Left ventricle myocardium superior (tissue), 1 donor: ENCODE measurements around the gene KIF25. TPM values are rescaled to one million over a fixed set of nuclear protein-coding genes. Genes with fewer than 3 reads are reported as not detected.
"Not testable (repeated sequence)": the region's sequence is repeated elsewhere in the genome, so short reads cannot be mapped to it uniquely, and the experiment has no call there.

ENCODE experiments used
- ATAC-seq: fragments of 200-7000 bp; cut with Tn5 transposase; one replicate; pipeline ENCODE4 v1.9.1; 2020; ENCODE audit warnings: mild to moderate bottlenecking, moderate library complexity
- DNase-seq: peaks from one replicate; pipeline ENCODE4 v3.0.0-alpha.2; 2020
- intact Hi-C: fragments of 100-400 bp; cut with micrococcal nuclease; formaldehyde crosslinking; loops from one replicate; pipeline ENCODE4 v1.11.0; 2022
- total RNA-seq: library from RNA; stranded (reverse); fragmentation: NEBNext Ultra II Directional; extraction: Animal tissue kit (Norgen Biotek cat#: 25700); gene quantifications from one replicate; pipeline ENCODE4 v1.2.1, GENCODE V29; 2021
- donor health status: DM: no; HTN: yes; CAD: no; lungs with severe emphysema.

KIF25 gene
- total RNA-seq, 1 donor from 2014 or later, result not detected

DNA sequence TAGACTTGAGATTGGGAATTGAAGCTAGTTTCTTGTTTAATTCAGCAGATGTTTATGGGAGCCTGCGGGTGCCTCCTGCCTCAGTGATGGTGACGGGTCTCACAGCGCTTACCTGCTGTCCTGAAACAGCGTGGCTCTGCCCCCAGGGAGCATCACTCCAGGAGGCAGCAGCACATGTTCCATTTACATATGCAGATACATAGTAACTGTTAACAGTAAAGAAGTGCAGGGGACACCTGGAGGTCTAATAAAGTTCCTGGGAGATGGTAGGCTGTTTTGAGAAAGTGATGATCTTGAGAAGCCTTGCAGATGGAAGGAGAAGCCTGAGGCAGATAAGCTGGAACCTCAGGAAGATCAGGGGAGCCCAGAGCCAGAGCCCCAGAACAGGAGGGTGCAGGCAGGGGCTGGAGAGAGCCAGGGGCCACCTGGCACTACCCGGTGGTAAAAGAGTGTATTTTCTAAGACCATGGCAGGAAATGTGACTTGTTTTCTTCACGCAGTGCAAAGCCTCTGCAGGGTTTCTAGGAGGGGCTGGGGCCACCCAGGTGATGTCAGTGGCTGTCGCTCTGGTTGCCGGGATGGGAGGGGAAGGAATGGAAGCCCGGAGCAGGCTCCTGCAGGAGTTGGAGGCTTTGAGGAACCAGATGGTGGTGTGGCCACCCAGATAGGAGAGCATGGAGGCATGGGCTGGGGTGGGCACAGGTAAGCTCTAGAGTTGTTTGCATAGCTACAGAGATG, 24.2 kb upstream of the KIF25 start:
- intact Hi-C loops, result no loop called here
- DNase-seq (no peak), ATAC-seq (no peak)

DNA sequence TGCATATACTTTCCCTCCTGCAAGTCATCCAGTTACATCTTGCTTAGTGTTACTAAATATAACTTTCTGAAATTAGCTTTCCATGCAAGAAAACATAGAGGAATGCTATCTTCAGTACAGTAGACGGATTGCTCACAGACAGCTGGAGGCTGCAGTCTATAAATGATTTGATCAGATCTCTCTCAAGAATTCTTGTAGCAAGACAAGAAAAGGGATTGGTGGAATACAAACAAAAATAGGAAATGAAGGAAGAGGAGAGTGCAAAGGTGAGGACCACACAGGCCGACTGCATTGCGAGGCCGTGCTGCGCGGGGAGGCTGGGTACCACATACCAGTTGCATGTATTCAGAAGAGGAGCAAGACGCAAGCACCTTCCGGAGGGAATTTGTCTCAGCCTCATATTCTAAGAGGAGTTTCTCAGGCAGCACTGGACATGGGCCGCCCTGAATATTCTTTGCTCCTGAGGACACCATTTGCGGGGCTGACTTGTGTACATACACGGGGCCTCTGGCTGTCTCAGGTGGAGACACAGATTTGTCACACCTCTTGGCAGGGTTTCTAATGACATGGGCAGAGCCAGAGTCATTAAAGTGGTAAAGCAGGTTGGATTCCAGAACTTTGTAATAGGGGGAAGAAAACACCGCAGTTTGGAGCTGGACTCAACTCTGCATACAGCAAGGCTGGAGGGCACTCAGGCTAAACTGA, 22.7 kb upstream of the KIF25 start:
- ATAC-seq, result peak; percentile 19
- intact Hi-C loops, result no loop called here
- DNase-seq, result no peak

DNA sequence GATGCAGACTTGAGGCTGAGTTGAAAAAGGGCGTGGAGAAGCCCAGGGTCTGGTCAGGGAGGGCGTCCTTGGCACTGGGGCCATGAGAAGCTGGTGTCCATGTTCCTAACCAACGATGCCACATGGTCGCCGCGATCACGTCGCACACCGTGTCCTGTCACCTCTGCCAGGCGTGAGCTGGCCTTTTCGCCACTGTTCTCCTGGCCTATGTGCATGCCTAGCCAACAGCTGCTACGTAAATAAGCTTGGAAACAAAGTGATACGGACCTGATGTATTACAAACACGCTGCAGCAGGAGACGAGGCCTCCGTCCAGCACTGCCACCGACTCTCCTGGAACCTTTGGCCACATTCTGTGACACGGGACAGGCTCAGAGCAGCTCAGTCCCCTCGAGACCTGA, 22.0 kb upstream of the KIF25 start:
- intact Hi-C loops, result no loop called here
- ATAC-seq, result no peak
- DNase-seq, result no peak

DNA sequence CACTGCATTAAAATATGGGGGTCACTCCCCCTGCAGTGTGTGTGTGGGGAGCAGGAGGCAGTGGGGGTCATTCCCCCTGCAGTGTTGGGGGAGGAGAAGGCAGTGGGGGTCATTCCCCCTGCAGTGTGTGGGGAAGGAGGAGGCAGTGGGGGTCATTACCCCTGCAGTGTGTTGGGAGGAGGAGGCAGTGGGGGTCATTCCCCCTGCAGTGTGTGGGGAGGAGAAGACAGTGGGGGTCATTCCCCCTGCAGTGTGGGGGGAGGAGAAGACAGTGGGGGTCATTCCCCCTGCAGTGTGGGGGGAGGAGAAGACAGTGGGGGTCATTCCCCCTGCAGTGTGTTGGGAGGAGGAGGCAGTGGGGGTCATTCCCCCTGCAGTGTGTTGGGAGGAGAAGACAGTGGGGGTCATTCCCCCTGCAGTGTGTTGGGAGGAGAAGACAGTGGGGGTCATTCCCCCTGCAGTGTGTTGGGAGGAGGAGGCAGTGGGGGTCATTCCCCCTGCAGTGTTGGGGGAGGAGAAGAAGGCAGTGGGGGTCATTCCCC, 21.3 kb upstream of the KIF25 start:
- intact Hi-C loops, DNase-seq, ATAC-seq: not testable (repeated sequence)

DNA sequence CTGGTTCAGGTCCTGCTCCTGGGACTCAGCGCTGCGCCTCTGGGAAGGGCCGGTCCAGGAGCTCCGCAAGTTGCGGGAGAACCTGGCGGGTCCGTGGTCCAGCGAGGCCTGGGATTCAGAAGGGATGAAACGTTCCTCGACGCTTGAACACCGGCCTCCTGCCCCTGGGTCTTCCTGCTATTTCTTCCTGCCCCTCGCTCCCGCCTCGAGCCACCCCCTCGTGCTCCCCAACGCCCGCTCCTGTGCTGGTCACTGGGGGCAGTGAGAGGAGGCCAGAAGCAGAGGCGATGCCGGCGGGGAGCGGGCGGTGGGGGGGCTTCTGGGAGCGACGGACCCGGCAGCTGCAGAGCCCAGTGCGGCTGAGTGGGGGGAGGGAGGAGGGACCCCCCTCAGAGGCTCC, 20.8 kb upstream of the KIF25 start:
- DNase-seq (no peak), ATAC-seq (no peak)
- intact Hi-C loops, result no loop called here

DNA sequence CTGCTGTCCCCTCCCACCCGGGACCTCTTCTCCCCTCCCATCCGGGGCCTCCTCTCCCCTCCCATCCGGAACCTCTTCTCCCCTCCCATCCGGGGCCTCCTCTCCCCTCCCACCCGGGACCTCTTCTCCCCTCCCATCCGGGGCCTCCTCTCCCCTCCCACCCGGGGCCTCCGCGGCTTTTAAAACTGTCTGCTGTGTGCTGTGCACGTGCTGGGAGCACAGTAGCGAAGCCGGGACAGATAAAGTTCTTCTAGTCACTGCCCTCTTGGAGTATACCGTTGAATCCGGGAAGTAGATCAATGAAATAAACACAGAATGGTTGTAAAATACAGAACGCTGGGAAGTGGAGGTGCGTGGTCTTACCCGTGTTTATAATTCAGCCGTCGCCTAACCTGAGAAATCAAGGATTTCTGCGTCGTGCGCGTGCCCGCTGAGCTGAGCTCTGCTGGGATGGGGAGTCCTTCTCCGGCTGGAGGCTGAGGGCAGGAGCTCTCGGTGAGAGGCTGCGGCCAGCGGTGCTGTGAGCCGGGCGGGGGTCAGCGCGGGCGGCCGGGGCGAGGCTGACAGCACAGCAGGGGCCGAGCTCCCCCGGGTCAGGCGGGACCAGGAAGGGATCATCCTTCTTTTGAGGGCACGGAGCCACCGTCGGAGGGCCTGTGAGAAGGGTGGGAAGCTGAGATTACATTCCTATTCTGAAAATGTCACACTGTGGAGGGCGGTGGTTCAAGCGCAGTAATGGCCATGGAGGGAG, 19.6 kb upstream of the KIF25 start:
- ATAC-seq (no peak), DNase-seq (no peak)
- intact Hi-C loops, result no loop called here

DNA sequence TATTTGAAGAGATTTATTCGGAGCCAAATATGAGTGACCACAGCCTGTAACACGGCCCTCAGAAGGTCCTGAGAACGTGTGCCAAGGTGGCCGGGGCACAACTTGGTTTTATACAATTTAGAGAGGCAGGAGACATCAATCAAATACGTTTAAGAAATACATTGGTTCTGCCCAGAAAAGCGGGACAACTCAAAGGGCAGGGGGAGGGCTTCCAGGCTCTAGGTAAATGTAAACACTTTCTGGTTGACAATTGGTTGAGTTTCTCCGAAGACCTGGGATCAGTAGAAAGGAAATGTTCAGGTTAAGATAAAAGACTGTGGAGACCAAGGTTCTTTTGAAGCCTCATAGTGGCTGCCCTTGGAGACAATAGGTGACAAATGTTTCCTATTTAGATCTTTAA, 18.9 kb upstream of the KIF25 start:
- no peak for ATAC-seq
- DNase-seq, result no peak
- intact Hi-C loops, result no loop called here

DNA sequence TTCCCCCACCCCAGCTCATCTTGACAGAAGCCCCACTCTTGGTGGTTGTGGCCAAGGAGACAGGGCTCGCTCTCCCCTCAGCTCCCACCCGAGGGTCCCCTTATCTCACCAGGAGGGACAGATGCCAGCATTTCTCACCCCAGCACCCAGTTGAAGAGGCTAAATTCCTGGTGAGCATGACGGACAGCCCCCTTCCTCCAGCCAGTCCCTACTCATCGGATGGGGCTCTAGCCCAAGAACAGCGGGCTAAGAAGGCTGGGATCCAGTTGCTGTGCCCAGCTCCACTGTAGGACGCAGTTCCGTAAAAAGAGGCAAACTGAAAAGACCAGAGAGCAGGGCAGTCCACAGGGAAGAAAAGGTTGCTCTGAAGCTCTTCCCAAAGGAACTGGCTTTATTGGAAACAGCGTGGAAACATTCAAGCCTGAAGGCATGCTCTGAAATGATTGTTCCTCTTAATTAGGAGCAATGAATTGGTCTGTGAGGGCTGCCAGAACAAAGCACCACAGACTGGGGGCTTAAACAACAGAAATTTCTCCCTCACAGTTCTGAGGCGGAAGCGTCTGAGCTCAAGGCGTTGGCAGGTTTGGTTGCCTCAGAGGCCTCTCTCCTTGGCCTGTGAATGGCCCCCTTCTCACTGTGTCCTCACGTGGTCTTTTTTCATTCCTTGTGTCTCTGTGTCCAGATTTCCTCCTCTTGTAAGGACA, 17.9 kb upstream of the KIF25 start:
- ATAC-seq (no peak), DNase-seq (no peak)
- intact Hi-C loops, result no loop called here

DNA sequence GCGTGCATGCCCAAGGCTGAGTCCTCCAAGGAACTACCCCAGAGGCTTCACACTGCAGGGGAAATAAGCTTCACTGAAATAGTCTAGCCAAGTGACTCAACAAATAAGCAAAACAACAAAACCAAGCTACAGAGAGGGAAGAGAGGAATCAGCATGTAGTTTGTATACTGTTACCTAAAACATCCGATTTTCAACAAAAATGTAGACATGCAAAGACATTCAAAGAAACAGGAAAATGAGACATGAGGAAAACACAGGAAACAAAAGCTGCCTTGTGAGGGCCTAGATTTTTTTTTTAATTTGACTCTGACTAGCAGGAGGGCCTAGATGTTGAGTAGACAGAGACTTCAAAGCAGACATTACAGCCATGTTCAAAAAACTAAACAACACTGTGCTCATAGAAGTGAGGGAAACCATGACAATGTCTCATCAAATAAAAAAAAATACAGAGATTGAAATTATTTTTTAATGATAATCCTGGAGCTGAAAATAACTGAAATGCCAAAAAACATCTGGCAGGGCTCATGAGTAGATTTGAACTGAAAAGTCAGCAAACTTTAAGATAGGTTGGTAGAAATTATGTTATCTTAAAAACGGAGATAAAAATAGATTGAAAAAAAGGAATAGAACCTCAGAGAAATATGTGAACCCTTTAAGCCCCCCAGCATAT, 16.4 kb upstream of the KIF25 start:
- DNase-seq (no peak), ATAC-seq (no peak)
- intact Hi-C loops, result no loop called here

DNA sequence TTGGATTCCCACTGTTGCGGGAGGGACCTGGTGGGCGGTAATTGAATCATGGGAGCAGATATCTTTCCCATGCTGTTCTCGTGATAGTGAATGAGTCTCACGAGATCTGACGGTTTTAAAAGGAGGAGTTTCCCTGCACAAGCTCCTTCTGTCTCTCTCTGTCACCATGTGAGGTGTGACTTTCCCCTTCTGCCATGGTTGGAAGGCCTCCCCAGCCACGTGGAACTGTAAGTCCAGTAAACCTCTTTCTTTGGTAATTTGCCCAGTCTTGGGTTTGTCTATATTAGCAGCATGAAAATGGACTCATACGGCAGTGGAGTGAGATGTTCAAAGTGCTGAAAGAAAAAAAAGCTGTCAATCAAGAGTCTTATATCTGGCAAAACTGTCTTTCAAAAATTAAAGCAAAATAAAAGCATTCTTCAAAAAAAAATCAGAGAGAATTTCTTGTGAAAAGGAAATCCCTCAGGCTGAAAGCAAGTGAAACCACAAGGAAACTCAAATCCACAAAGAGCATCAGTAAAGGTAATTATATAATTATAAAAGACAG, 15.5 kb upstream of the KIF25 start:
- intact Hi-C loops, result no loop called here
- no peak for DNase-seq
- ATAC-seq, result no peak

DNA sequence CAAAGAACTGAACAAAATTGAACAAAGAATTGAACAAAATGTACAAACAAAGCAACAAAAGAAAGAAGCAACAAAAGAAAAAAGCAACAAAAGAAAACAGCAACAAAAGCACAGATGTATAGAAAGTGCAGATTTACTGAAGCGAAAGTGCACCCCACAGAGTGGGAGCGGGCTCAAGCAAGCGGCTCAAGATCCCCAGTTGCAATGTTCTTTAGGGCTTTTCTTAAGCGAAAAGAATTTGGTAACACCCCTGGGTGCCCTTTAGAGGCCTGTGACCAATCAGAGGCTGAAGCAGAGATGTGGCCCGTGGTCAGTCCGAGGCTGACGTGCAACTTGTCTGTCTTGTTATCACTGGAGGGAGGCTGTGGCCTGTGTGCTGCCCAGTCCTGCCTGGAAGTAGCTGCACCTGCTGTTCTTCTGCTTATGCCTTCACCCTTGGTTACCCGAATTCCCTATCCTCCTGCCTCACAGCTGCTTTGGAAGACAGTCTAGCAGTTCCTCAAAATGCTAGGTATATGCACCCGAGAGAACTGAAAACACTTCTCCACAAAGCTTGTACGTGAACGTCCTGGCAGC, 13.2 kb upstream of the KIF25 start:
- DNase-seq (no peak), ATAC-seq (no peak)
- intact Hi-C loops, result no loop called here

DNA sequence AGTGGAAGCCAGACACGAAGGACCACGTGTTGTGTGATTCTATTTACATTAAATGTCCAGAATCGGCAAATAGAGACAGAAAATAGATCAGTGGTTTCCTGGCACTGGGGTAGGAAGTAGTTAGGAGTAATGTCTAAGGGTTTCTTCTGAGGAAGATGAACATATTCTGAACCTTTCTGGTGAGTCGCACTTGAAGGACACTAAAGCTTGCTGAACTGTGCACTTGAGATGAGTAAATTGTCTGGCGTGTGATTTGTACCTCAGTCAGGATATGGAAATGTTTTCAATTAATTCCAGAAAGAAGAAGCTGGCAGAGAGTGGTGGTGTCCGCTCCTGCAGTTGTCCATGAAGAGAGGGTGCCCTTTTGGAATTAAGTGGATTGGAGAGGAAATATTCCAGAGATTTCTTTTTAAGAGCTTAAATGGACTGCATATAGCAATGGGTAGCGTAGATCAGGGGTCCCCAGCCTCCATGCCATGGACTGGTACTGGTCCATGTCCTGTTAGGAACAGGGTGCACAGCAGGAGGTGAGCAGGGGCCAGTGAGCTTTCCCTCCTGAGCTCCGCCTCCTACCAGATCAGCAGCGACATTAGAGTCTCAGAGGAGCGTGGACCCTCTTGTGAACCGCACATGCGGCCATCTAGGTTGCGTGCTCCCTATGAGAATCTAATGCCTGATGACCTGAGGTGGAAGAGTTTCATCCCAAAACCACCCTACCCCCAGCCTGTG, 12.4 kb upstream of the KIF25 start:
- intact Hi-C loops, result no loop called here
- ATAC-seq (no peak), DNase-seq (no peak)

DNA sequence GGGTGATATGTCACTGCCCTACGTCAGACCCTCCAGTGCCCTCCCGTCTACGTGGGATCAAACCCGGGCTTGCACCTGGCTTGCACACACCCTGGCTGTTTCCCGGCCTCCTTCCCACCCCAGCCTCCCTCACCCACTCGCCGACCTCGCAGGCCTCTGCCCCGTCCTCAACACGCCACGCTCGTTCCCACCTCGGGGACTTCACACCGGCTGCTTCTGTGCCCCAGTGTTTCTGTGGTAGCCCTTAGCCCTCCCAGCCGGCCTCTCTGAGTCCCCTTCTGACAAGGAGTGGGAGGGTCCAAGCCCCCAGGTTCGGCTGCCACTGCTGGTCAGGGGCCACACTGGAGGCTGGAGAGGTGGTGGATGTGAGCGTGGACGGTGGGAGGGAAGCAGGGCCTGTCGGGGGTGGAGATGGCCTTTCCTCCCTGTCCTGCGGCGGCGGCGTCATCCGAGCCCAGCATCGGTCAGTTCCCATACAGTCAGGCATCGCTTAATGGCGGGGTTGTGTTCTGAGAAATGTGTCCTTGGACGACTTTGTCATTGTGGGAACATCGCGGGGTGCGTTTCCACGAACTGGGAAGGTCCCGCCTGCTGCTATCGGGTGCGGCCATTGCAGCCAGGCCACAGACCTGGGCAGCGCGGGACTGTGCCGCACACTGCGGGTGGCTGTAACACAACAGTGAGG, 11.4 kb upstream of the KIF25 start:
- DNase-seq (no peak), ATAC-seq (no peak)
- intact Hi-C loops, result no loop called here

DNA sequence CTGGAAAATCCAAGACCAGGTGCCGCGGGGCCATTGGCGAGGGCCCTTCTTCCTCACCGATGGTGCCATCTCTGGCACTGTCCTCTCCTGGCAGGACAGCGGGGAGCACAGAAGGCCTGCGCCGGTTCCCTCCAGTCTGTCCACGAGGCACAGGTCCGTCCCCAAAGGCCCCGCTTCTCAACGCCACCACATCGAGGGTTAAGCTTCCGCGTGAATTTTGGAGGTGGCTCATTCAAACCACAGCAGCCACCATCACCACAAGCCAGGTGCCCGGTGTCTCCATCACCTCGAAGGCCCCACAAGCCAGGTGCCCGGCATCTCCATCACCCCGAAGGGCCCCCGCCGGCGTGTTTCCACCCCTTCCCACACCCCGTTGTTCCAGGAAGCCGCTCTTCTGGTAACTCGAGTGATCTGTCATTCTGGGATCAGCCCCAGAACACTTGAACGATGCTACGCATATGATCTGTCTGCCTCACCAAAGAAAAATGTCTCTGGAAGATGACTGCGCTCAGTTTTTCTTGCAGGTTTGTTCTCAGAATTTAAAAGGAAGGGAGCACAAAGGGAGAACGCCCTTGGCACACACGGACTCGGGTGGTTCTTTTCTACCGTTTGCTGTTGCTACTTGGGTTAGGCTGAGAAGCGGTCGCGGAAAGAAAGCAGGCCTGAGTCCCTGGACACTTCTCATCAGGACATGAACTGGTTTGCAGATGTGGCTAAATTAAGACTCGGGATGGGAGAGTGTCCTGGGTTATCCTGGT, 9.9 kb upstream of the KIF25 start:
- intact Hi-C loops, result no loop called here
- DNase-seq, result no peak
- ATAC-seq, result no peak

DNA sequence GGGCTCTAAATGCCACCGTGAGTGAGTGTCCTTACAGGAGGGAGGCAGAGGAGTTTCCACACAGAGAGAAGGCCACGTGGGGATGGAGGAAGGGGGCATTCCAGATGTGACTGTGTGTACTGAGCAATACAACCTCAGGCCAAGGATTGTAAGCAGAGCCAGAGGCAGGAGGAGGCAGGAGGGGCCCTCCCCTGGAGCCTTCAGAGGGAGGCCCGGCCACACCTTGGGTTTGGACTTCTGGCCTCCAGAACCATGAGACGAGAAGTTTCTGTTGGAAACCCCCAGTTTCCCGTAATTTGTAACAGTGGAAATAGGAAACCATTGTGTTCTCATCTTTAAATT, 9.3 kb upstream of the KIF25 start:
- DNase-seq (no peak), ATAC-seq (peak; percentile 68)
- intact Hi-C loops, result no loop called here

DNA sequence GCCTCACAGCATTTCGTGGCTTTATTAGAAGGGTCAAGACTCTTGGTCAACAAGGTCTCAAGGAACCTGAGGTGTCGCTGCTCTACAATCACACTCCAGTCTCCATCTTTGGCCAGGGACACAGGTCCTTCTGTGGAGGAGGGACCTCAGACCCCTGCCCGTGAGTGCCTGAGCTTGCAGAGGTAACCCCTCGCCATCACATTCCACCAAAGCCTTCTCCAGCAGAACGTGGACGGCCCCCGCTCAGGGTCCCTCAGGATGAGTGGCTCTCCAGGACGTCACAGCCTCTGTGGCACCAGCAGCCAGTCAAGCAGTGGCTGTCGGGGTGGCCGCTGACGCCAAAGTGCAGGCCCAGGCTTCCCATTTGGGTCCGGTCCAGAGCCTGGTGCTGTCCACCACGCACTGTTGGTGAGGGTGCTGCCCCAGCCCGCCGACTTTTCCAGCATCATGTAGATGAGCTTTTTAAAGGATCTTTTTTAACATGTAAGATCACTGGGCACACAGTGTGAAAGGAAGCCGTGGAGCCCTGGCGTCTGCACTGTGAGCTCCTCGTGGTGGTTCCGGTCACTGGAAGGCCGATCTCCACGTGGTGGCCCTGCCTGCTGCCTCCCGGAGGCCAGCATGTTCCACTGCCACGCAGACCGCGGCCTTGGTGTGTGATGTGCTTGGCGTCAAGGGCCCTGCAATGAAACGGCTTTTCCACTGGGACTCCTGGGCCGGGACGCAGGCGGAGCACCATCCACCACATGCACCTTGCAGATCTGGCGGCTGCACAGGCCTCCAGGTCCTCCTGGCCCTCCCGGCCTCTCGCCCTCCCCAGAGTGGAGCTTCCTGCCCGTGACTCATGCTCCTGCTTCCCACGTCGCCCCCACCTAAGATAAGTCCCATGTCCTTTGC, 8.3 kb upstream of the KIF25 start:
- DNase-seq (no peak), ATAC-seq (no peak)
- intact Hi-C loops, result no loop called here
